T-helper 22 cell (primary cell): Measurements from ENCODE around the gene CTNND1.
A peak's percentile ranks its signal among the peaks of the same experiment; 100 is the strongest.
"Not testable (repeated sequence)": the region's sequence is repeated elsewhere in the genome, so short reads cannot be mapped to it uniquely, and the experiment has no call there.

ENCODE experiments used
- DNase-seq: peaks from one replicate; pipeline ENCODE4 v3.0.0-alpha.2; 2020; ENCODE audit warnings: low read depth

CTNND1 gene

DNA sequence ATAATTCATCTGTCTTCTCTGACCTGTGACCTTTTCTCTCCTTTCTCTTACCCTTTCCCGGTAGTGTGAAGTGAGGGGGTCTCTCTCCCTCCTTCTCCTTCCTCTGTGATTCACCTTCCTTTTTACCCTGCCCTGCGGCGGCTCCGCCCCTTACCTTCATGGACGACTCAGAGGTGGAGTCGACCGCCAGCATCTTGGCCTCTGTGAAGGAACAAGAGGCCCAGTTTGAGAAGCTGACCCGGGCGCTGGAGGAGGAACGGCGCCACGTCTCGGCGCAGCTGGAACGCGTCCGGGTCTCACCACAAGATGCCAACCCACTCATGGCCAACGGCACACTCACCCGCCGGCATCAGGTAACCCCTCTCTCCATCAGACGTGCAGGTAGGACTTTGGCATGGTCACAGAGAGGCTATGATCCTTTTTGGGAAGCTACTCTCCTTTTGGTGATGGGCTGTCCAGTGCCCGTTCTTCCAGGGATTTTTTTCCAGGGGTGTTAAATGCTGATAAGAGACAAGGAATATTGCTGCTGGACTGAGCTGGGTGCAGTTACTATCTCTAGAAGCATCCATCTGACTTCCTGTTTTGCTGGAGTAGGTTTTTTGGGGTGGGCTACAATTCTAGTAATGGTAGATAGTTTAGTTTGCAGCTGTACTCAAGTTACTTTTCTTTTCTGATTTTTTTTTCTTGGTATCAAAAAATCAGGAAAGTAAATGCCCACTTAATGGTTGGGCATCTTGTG is 29.9 kb downstream of the CTNND1 start:
- no peak for DNase-seq

DNA sequence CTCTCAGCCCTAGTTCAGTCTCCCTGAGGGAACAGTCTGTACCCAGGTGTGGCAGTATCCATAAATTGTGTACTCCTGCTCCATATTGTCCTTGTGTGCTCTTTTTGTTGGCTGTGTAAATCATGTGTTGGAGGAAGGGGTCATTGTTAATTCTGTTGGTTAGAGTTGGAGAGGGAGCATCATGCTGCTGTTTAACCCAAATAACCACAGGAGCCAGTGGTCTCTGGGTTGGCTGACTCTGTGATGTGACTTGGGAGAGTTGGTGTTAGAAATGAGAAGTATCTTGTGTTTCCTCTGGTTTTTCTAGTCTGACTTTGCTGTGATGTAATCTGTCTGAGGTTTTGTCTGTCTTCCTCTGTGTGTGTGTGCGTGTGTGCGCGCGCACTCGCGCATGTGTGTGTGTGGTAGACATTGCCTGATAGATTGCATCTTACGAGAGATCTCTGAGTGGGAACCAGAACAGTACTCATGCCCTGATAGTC is 30.5 kb downstream of the CTNND1 start:
- peak; percentile 81 for DNase-seq

DNA sequence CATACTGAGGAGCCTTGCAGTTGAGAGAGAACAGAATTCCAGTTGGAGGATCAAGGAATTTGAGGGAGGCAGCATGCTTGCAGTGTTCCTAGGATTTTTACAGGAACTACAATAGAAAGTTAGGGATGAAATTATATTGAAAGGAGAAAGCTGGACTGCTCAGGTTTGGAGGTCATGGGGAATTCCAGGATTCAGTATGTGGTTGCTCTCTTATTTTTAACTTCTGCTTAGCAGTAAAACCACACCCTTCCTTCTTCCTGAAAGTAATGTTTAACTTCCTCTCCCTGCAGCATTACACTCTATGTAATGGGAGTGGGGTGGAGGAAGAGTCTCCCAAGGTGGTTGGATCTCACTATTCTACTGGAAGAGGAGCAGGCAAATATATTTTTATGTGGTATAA is 31.3 kb downstream of the CTNND1 start:
- no peak for DNase-seq

DNA sequence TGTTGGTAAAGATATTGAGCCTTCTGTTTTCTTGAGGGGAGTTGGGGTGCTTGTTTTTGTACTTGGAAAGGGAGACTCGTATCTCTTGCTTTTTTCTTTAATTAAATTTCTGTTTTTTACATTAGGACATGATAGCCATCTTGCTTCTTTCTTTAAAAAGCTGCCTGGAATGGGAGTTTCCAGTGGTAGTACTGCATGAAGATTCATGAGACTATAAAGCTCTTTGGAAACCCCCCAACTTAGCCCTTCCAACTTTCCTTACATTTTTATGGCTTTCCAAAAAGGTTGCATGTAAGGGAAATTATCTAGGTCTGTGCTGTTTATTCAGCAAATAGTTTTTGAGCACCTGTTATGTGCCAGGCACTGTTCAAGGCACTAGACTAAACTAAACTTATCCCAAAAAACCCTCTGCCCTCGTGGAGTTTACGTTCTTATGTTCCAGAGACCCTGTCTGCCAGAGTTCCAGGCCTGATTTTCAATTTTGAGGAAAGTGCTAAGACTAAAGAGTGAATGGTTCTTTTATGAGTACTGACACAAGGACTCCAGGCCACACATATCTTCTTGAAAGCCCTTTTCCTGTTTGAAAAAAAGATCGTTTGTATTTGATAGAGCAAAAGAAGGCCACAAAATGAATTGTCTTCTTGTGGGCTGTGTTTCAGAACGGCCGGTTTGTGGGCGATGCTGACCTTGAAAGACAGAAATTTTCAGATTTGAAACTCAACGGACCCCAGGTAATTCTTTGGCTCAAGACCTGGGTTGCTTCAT is 31.9 kb downstream of the CTNND1 start:
- no peak for DNase-seq

DNA sequence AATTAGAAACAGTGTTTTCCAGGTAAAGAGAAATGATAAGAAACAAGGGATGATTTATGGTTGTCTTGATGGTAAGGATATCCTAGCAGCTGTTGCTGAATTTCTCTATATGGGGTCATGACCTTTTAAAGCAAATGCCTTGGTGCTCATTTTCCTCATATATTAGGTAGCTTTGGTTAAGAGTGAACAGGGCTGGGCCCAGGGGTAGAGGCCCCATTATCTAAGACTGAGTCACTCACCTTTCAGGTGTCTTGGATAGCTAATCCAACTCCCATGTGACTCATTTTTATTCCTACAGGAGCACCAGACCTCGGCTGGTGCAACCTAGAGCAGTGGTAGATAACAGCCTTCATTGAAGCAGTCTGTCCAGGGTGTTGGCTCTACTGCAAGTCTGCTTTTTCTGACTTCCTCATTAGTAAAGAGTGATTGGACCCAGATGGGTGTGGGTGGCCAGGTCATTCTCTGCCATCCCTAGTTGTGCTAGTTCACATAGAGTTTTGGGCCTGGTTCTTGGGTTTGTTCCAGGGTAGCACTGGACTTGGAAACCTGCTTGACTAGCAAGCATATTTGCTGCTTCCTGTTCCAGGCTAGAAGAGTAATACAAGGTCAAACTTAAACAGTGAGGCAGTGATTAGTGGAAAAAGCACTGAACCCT is 37.4 kb downstream of the CTNND1 start:
- no peak for DNase-seq

DNA sequence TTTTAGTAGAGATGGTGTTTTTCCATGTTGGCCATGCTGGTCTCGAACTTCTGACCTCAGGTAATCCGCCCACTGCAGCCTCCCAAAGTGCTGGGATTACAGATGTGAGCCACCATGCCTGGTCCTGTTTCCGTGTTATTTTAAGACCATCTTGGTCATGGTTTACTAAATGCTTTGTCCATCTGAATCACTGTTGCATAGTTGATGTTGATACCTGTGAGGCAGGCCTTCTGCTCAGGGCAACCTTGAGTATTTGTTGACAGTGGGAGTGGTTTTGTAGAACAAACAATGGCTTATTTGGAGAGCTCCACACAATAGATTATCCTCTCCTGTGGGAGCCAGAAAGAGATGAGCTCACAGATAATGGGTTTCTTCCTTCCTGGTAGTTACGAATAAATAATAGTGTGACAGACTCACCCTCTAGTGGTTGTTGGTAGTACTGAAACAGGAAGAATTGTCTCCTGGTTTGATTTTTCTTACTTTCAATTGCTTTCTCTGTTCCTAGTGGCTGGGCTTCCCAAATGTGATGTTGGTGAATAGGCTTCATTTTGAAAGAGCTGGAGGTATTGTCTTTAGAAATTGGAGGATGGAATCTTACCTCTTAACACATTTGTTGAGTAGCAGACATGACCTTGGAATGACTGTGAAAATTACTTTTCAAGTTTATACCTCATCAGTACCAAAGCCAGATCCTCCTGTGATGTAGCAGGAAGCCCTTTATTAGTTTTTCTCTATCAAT is 39.0 kb downstream of the CTNND1 start:
- no peak for DNase-seq

DNA sequence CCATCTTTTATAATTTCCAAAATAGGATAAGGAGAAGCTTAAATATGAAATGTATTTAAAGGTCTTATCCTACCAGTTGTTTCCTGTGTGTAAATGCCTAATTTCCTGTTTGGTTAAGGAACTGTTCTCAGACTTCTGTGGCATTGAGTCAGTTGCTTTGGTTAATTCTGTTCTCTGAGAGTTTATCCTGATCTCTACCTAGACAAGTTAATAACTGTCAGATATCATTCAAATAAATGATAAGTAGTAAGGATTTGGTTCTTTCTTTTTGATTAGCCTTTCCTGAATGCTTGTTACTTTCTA is 39.5 kb downstream of the CTNND1 start:
- DNase-seq: no peak

DNA sequence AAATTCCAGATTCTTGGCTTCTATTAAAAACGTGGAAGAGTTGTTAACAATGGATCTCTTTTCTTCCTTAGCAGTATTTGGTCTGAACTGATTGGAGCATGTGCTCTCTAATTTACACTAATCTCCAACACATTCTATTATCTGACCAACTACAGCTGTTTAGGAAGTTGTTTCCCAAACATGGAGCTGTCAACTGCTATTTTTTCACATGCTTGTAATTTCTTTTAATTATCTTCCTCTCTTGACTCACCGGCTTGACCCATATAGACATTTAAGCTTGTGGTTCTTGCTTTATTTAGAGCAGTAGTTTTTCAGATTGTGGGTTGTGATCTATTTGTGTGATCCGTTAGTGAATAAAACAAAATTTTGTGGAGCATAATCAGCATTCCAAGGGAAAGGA is 40.8 kb downstream of the CTNND1 start:
- no peak for DNase-seq

DNA sequence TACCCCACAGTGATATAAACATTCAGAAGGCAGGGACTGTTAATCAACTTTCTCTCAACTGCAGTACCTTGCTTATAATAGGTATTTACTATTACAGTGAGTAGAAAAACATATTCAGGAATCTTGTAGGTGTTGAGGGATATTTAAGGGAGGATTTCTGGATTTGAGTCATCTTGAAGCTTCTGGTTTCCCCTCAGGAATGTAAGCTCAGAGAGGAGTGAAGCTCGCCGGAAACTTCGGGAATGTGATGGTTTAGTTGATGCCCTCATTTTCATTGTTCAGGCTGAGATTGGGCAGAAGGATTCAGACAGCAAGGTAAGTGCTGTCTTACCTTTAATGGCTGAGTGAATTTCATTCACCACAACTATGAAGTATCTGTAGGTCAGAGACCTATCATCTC is 42.9 kb downstream of the CTNND1 start:
- no peak for DNase-seq

DNA sequence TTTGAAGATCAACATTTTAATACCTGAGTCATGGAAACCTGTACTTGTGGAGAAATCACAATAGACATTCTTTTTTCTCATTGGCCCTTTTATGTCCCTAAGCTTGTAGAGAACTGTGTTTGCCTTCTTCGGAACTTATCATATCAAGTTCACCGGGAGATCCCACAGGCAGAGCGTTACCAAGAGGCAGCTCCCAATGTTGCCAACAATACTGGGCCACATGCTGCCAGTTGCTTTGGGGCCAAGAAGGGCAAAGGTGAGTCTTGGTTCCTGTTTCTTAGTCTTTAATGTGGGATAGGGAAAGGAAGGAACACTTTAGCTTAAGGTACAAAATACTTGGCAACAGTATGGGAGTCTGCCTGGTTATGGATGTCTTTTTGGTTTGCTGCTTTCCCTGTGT is 44.2 kb downstream of the CTNND1 start:
- DNase-seq: no peak

DNA sequence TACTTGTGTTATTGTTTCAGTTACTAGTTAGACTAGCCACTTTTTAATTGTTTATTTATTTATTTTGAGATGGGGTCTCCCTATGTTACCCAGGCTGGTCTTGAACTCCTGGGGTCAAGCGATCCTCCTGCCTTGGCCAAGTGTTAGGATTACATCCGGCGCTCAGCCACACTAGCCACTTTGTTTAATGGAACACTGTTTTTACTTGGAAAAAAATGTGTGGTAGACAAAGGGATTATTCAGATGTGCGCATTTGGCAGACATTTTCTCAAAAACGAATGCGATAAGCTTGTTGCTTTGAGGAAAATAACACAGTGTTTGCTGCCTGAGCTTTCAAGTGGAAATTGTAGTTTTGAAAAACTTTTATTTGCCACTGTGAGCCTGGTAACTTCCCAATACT is 51.0 kb downstream of the CTNND1 start:
- DNase-seq: no peak

DNA sequence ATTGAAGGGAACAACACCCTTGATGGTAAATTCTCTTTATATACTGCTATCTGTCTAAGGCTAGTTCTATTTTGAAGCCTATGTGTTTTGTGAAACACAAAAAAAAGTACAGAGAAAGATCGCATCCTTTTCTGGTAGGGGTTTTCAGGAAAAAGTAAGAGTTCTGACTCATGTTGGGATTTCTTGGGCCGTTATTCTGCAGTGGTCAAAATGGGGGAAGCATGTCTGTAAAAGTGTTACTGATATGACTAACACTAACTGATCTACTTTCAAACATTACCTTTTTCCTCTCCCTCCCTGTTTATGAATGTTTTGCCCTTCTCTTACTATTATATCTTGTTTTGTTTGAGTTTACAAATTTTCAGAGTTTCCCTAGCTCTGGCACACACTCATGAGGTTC is 53.9 kb downstream of the CTNND1 start:
- DNase-seq: no peak

DNA sequence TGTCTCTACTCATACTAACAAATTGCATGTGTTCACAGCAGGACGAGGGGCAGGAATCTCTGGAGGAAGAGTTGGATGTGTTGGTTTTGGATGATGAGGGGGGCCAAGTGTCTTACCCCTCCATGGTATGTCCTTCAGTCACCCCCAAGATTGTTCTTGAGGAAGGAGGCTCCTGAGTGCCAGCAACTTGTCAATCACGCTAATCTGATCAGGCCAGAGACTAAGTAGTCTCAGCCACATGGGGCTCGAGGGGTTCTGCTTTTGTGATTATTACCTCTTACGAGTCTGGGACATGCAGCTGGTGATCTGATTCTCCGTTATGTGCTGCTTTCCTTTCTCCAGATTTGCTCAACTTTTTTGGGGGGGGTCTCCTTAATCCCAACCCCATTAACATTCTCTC is 54.3 kb downstream of the CTNND1 start:
- DNase-seq: no peak

DNA sequence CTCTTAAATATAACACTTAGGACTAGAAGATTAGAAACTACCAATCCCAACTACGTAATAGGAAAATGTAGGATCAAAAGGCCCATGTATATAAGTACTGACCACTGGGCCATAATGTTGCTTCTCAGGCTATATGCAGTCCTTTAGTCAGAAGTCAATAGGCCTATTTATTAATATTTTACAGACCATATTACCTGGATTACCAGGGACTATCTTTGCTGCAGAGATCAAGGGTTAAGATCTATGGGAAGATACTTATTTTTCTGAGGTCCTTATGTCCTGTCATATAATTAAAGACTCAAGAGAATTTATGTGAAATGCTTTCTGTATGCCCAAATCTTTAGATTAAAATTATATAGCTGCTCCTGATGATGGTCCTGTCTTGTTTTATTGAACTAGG is 57.2 kb downstream of the CTNND1 start:
- DNase-seq: no peak

DNA sequence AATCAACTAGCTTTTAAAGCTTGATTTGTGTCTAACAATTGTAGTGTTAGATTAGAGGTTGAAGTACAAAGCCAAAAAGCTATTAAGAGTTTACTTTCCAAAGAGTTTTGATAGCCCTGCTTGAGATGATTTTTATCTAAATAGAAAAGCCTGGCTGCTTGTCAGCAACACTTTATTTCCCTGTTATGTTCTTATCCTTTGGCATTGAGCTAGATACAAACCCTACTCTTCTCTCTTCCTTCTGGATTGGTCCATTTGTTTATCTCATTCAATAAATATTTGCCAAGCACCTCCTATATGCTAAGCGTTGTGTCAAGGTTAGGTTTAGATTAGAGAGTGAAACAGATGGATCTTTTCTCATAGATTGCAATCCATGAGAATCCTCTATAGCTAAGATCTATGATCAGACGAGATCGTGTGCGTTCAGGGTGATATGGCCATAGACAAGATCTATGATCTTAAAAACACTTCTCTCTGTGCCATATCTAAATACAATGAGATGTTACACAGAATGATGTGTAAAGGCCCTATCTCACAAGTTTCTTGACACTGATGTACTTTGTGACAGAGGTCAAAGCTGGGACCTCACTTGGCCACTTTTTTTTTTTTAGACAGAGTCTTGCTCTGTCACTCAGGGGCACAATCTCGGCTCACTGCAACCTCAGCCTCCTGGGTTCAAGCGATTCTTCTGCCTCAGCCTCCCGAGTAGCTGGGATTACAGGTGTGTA is 57.8 kb downstream of the CTNND1 start:
- DNase-seq: no peak

DNA sequence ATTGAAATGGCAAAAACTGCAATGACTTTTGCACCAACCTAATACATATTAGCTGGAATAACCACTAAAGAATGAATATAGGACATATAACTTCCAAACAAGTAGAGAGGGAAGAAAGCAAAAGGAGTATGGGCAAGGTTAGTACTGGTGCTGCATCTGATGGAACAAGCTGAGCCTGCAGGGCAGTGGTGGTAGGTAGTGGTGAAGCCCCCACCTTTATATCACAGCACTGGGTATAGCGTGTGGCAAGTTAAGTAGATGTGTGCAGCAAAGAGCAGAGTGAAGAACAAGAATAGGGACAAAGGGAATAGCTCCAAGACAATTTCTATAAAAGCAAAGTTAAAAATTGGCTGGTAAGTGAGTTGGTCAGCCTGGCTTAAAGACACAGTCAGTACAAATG is 62.3 kb downstream of the CTNND1 start:
- no peak for DNase-seq

DNA sequence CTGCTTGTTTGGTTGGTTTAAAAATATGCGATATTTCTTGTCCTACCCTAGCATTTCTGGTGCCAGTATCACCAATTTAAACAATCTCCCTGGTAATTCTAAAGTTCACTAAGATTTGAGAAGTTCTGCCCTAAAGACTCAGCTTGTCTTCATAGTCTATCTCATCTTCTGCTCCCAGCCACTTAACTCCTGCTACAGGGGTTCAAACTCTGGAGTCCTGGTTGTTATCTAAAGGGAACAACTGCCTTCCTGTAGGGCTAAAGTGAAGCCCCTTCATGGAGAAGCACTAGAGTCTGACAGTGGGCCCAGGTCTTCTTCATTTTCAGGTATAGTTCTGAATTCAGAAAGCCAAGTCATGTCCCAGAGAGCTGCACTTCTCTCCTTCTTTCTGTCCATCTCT is 73.2 kb downstream of the CTNND1 start:
- DNase-seq: no peak

DNA sequence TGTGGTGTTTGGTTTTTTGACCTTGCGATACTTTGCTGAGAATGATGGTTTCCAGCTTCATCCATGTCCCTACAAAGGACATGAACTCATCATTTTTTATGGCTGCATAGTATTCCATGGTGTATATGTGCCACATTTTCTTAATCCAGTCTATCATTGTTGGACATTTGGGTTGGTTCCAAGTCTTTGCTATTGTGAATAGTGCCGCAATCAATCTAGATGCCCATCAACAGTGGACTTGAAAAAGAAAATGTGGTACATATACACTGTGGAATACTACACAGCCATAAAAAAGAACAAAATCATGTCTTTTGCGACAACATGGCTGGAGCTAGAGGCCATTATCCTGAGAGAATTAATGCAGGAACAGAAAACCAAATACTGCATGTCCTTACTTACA is 77.0 kb downstream of the CTNND1 start:
- DNase-seq: not testable (repeated sequence)

DNA sequence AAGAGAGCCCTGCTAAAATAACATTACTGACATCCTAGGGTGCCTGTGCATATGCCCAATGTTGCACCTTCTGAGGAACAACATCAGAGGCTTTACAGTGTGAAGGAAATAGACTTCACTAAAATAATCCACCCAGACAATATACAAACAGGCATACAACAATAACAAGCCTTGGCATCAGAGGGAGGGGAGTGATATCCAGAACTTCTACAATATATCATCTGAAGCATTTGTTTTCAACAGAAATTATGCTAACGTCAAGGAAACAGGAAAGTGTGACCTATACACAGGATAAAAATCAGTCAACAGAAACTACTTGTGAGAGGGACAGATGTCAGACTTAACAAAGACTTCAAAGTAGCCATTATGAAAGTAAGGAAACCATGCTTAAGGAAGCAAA is 81.3 kb downstream of the CTNND1 start:
- no peak for DNase-seq

DNA sequence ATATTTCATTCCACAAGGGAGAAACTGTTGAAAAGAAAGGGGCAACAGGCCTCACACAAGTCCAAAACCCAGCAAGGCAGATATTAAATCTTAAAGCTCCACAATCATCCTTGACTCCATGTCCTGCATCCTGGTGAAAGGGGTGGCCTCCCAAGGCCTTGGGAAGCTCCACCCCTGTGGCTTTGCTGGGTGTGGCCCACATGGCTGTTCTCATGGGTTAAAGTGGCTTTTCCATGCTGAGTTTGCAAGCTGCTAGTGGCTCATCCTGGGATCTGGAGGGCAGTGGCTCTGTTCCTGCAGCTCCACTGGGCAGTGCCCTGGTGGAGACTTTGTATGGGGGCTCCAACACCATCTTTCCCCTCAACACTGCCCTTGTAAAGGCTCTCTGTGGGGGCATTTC is 106.4 kb downstream of the CTNND1 start:
- no peak for DNase-seq

DNA sequence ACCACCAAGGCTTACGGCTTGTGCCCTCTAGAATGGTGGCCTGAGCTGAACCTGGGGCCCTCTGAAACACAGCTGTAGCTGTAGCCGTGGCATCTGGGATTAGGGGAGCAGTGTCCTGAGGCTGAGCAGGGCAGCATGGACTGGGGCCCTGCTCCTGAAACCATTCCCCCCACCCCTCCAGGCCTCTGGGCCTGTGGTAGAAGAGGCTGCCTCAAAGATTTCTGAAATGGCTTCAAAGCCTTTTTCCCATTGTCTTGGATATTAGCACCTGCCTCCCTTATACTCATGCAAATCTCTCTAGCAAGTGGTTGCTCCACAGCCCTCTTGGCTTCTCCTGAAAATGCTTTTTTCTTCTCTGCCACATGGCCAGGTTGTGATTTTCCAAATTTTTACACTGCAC is 106.9 kb downstream of the CTNND1 start:
- no peak for DNase-seq
